Endothelial cell of umbilical vein (primary cell): ENCODE results near the gene CHD9NB.

ENCODE experiments used
- FOS ChIP-seq: IDR thresholded peaks from 2 replicates; pipeline ENCODE4 v1.6.1; 2011; ENCODE audit warnings: mild to moderate bottlenecking, low read length, moderate library complexity, borderline replicate concordance; ENCODE audit not compliant: insufficient read depth
- JUN ChIP-seq: IDR thresholded peaks from 2 replicates; pipeline ENCODE4 v1.6.1; 2011; ENCODE audit warnings: borderline replicate concordance, low read depth; ENCODE audit not compliant: insufficient read length, insufficient read depth
- MYC ChIP-seq: IDR thresholded peaks from one replicate; pipeline ENCODE4 v1.6.1; 2011; ENCODE audit warnings: mild to moderate bottlenecking, low read depth, low read length
- POLR2A ChIP-seq: IDR thresholded peaks from 2 replicates; pipeline ENCODE4 v1.6.1; 2012; ENCODE audit warnings: low read depth, mild to moderate bottlenecking, control low read depth, low read length
- POLR2AphosphoS5 ChIP-seq: IDR thresholded peaks from 2 replicates; pipeline ENCODE4 v1.6.1; 2012; ENCODE audit warnings: low read depth, mild to moderate bottlenecking, control low read depth, low read length, moderate library complexity; ENCODE audit not compliant: insufficient read depth
- TF ChIP-seq, protein P1 (sequence below), 2 donors: IDR thresholded peaks; 1 replicate in 1 of 2; 2 replicates in 1 of 2; pipeline ENCODE4 v1.5.1; 2011; ENCODE audit warnings: low read length in 2 of 2, mild to moderate bottlenecking in 2 of 2, moderate library complexity in 2 of 2, control low read depth in 1 of 2, inconsistent platforms in 1 of 2, low read depth in 1 of 2; ENCODE audit not compliant: insufficient read depth in 1 of 2; ENCODE audit errors: extremely low read depth in 1 of 2

DNA sequence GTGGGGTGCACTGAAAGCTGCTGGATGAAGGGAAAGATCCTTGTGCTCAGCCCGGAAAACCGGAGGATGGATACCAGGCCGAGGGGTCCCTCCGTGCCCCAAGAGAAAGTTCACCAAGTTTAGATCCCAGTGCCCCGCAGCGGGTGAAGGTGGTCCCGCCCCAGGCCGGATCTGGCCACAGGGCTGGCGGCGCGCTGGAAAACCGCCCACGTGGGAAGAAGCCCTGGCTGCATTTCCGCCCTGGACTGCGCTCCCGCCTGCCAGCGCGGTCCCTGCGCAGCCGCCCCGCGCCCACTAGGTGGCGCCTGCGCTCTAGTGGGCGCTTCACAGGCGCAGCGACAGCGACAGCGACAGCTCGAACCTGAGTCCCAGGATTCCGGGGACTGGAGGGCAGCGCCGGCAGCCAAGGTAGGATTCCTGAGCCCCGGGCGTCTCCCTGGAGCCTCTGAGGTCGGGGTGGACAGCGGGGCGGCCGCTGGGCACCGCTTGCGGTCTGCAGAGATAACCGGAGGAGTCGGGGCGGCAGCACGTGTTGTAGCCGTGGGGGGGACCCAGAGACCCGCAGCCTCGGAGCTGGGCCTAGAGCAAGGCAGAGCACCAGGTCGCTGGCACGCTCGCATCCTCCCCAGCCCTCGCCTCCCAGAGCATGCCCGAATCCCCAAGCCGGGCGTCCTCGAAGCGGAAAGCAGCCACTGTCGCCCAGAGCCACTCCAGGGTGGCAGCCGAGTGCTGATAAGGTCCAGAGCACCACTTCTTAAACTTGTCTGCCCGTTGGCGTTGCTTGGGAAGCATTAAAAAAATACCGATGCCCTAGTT lies 2.2 kb upstream of the CHD9NB start, which contains the start of gene CHD9:
- TF ChIP-seq POLR2A = peak; percentile 54
- peak; percentile 92 for TF ChIP-seq POLR2AphosphoS5
- TF ChIP-seq FOS = no peak
- TF ChIP-seq, protein P1, sequence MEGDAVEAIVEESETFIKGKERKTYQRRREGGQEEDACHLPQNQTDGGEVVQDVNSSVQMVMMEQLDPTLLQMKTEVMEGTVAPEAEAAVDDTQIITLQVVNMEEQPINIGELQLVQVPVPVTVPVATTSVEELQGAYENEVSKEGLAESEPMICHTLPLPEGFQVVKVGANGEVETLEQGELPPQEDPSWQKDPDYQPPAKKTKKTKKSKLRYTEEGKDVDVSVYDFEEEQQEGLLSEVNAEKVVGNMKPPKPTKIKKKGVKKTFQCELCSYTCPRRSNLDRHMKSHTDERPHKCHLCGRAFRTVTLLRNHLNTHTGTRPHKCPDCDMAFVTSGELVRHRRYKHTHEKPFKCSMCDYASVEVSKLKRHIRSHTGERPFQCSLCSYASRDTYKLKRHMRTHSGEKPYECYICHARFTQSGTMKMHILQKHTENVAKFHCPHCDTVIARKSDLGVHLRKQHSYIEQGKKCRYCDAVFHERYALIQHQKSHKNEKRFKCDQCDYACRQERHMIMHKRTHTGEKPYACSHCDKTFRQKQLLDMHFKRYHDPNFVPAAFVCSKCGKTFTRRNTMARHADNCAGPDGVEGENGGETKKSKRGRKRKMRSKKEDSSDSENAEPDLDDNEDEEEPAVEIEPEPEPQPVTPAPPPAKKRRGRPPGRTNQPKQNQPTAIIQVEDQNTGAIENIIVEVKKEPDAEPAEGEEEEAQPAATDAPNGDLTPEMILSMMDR (IDR thresholded peaks at IDR 0.05; ENCODE audit: extremely low read depth in 1 of 2, insufficient read depth in 1 of 2, low read depth in 1 of 2, low read length in 2 of 2) = peak; percentile 99
- TF ChIP-seq MYC = peak; percentile 80
- TF ChIP-seq JUN = no peak
